GM12874 (cell line): ENCODE measurements around the gene CD44.

Source experiments
- TF ChIP-seq, protein P1 (sequence below): IDR thresholded peaks from 2 replicates; pipeline ENCODE4 v1.5.1; 2011; ENCODE audit warnings: low read depth, mild to moderate bottlenecking, control low read depth, low read length, moderate library complexity; ENCODE audit not compliant: insufficient read depth

The CD44 gene

DNA sequence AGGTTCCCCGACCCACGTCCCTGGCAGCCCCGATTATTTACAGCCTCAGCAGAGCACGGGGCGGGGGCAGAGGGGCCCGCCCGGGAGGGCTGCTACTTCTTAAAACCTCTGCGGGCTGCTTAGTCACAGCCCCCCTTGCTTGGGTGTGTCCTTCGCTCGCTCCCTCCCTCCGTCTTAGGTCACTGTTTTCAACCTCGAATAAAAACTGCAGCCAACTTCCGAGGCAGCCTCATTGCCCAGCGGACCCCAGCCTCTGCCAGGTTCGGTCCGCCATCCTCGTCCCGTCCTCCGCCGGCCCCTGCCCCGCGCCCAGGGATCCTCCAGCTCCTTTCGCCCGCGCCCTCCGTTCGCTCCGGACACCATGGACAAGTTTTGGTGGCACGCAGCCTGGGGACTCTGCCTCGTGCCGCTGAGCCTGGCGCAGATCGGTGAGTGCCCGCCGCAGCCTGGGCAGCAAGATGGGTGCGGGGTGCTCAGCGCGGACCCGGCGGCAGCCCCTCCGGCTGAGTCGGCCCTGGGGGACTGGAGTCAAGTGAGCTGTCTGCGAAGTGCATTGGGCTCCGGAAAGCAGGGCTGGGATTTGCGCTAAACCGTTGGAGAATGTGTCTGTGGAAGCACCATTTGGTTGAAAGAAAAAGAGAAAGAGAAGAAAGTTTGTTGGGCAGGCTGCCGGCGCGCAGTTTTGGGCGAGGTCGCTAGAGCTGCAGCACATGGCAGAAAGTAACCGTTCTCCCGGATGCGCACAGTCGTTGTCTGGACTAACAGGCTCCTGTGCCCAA is at the start of gene CD44:
TSS of gene CD44 (plus strand) at position 229 of the 779 bp plus-strand sequence. CDS start at position 362, 133 bp downstream.
- TF ChIP-seq, protein P1, sequence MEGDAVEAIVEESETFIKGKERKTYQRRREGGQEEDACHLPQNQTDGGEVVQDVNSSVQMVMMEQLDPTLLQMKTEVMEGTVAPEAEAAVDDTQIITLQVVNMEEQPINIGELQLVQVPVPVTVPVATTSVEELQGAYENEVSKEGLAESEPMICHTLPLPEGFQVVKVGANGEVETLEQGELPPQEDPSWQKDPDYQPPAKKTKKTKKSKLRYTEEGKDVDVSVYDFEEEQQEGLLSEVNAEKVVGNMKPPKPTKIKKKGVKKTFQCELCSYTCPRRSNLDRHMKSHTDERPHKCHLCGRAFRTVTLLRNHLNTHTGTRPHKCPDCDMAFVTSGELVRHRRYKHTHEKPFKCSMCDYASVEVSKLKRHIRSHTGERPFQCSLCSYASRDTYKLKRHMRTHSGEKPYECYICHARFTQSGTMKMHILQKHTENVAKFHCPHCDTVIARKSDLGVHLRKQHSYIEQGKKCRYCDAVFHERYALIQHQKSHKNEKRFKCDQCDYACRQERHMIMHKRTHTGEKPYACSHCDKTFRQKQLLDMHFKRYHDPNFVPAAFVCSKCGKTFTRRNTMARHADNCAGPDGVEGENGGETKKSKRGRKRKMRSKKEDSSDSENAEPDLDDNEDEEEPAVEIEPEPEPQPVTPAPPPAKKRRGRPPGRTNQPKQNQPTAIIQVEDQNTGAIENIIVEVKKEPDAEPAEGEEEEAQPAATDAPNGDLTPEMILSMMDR: no peak

DNA sequence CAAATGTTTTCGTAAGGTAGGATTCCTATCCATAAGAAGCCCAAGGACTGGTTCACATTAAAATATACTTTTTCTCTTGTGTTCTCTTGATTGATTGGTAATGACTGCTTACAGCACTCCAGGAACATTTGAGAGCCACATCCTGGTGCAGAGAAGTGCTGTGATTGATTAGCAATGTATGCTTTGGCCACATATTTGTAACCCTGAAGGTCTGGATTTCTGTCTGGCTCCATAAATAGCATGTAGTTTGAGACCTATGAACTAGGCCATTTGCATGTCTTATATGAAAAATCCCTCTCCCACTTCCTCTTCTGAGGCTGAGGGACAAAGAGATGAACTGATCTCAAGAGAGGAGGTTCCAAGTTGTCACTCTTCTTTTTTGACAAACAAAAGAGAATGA is 49.3 kb upstream of the CD44 start:
- TF ChIP-seq, protein P1: no peak

DNA sequence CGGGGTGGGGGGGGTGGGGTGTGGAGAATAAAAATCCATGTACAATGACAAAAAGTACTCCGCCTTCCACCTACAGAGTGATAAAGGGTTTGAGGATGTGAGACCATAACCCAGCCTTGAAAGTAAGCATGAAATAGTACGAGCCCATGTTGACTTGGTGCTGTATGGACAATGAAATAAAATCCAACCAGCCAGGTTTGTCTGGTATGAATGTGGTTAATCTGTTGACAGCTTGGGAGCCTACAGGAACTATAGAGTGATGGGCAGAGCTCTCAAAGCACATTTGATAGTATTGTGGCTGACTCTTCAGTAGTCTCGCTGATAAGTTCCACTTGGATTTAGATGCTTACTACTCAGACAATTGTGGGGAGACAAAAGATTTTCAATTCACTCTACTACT is 48.8 kb upstream of the CD44 start:
- TF ChIP-seq, protein P1: no peak

DNA sequence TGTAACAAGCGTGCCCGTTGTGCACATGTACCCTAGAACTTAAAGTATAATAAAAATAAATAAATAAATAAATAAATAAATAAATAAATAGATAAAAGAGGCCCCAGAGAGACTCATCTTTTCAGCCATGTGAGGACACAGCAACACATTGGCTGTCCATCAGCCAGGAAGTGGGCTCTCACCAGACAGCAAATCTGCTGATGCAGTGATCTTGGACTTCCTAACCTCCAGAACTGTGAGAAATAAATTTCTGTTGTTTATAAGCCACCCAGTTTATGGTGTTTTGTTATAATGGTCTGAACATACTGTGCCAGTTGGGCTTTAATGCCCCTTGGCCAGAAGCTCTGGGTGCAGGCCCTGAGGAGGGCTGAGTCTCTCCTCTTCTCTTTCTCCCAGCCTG is 42.2 kb upstream of the CD44 start:
- TF ChIP-seq, protein P1: no peak

DNA sequence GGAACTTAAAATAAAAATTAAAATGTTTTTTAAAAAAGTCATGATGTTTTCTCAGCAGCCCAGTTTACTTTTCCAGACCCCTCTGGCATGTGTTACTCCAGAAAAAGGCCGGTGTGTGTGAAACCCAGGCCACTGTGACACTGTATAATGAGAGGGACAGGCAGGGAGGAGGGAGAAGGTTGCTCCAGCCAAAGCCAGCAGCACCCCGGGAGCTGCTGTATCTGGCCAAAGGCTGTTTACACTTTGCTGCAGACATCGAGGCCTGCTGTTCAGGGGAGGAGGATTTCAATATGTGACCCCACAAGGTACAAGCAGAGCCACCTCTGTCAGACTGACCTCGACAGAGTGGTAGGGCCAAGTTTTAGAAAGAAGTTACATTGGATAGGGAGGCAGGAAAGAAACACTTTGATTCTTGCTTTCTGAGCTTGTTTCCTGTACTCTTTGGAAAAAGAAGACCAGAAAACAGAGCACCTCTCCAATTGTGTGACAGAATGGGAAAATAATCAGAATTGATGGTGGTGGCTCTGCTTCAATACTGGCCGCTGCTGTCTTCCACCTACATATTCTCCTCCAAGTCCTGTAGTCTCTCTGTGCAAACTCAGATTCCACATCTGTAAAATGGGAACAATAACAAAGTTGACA is 41.0 kb upstream of the CD44 start:
- TF ChIP-seq, protein P1: no peak

DNA sequence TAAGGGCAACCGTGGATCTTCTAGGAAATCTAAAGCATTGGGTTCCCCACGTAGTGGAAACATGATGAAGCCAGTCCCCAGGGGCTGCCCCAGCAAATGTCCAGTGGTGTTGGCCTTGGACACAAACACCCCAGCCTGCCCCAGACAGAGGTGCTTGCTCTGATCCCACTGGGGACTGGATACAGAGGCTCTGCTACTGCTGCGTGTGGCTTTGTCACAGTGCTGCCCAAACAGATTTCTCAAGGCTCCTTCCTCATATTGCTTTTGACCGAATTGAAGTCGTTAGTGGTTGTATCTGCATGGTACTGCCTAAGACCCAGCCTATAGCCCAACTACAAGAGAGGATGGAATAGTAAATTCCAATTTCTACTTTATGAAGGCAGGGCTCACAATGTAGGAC is 40.1 kb upstream of the CD44 start:
- TF ChIP-seq, protein P1: no peak

DNA sequence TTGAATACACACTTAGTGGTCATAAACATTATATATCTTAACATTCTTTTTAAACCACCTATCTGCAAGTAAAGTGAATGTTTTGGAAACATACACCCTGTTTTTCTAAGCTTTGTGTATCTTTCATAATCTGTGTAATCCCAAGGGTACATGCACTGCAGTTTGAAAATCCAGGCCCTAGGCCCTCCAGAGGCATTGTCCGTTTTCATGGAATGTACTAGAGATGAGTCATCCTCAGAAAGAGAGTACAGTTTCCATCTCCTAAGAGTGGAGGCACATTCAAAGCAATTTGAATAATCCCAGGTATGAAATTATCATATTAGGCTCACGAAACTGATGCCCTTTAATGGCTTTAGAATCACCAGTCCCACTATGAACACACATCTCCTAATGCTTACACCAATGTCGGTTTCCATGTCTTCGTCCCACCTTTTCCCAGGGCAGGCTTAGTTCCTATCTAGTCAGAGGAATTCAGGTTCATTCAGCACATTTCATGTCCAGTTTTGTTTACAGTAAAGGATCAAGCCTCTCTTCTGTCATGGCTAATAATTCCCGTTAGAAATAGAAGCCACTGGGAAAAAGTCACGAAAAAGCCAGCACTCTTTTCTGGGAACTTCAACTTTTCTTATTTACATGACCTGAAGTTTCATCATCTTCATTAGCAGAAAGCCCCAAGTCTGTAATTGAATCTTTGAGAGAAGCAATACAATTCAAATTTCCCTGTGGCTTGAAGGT is 39.5 kb upstream of the CD44 start:
- TF ChIP-seq, protein P1: no peak
